Left ventricle myocardium inferior (tissue), 1 donor: ENCODE results near the gene ZCCHC24. TPM values are rescaled to one million over a fixed set of nuclear protein-coding genes. Genes with fewer than 3 reads are reported as not detected.

Experiments used
- DNase-seq: peaks from one replicate; pipeline ENCODE4 v3.0.0-alpha.2; 2020
- H3K27ac ChIP-seq: fragments of 200-600 bp; replicated peaks from 2 replicates; pipeline ENCODE4 v1.8.0; 2021
- H3K27me3 ChIP-seq: fragments of 200-600 bp; 2 replicates; pipeline ENCODE4 v1.8.0; 2021; ENCODE audit warnings: low read depth
- H3K36me3 ChIP-seq: fragments of 200-600 bp; 2 replicates; pipeline ENCODE4 v1.8.0; 2021
- H3K4me1 ChIP-seq: fragments of 200-600 bp; 2 replicates; pipeline ENCODE4 v1.8.0; 2021
- H3K4me3 ChIP-seq: fragments of 200-600 bp; 2 replicates; pipeline ENCODE4 v1.8.0; 2021; ENCODE audit warnings: mild to moderate bottlenecking, moderate library complexity
- H3K9me3 ChIP-seq: fragments of 200-600 bp; replicated peaks from 2 replicates; pipeline ENCODE4 v1.8.0; 2021
- intact Hi-C: fragments of 100-400 bp; cut with micrococcal nuclease; formaldehyde crosslinking; loops from one replicate; pipeline ENCODE4 v1.11.0; 2022
- total RNA-seq: library from RNA; stranded (reverse); fragmentation: NEBNext Ultra II Directional; extraction: Animal tissue kit (Norgen Biotek cat#: 25700); gene quantifications from one replicate; pipeline ENCODE4 v1.2.1, GENCODE V29; 2021
- TF ChIP-seq, protein P1 (sequence below): fragments of 200-600 bp; IDR thresholded peaks from 2 replicates; pipeline ENCODE4 v1.8.0; 2021; ENCODE audit warnings: antibody characterized with exemption, mild to moderate bottlenecking, borderline replicate concordance
- donor health status: DM: no; HTN: yes; CAD: no; lungs with severe emphysema.

The ZCCHC24 gene
- total RNA-seq, 1 donor from 2014 or later = 47.5 TPM

GRCh38 chr10:79412516-79412915, 32.9 kb downstream of the ZCCHC24 start:
- DNase-seq = no peak
- H3K36me3 ChIP-seq = peaks cover 18% of the 10 kb centered on the region

DNA sequence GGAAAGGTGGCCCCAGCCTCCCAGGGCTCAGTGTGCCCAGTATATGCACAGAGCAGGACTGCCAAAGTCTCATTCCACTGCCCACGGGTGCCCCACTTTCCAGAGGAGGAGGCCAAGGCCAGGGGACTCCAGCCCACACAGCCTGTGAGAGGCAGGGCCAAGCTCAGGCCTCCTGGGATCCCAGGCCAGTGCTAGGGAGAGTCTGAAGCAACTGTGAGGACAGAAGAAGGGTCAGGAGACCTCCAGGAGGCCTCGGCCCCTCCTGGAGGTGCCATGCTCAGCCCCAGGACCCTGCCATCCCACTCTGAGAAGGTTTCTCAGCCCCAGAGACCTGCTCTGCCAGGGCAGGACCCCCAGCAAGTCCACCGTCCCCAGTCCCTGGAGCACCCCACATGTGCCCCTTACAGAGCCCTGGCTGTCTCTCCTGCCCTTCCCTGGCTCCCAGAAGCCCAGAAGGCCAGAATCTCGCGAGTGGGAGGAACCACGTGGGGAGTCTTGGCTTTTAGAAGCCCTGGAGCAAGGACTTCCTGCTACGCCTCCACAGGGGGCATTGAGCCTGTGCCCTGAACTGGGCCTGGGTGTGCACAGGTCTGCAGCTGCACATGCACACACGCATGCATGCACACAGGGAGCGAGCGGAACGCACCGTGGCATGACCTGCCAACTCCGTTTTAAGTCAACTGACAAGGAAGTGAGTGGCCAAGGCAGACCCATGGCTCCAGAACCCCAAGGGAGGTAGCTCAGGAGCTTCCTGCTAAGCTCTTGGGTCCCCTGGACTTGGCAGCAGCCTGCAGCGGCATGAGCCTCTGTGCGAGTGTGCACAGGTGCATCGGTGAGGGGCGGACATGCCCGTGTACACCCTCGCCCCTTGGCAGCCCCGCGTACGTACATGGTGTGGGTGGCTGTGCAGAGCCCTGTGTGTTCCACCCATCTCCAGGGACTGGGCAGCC, 33.6 kb downstream of the ZCCHC24 start:
- TF ChIP-seq, protein P1, sequence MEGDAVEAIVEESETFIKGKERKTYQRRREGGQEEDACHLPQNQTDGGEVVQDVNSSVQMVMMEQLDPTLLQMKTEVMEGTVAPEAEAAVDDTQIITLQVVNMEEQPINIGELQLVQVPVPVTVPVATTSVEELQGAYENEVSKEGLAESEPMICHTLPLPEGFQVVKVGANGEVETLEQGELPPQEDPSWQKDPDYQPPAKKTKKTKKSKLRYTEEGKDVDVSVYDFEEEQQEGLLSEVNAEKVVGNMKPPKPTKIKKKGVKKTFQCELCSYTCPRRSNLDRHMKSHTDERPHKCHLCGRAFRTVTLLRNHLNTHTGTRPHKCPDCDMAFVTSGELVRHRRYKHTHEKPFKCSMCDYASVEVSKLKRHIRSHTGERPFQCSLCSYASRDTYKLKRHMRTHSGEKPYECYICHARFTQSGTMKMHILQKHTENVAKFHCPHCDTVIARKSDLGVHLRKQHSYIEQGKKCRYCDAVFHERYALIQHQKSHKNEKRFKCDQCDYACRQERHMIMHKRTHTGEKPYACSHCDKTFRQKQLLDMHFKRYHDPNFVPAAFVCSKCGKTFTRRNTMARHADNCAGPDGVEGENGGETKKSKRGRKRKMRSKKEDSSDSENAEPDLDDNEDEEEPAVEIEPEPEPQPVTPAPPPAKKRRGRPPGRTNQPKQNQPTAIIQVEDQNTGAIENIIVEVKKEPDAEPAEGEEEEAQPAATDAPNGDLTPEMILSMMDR = no peak
- no peak overlapping the region for H3K27ac ChIP-seq
- no peak for DNase-seq
- H3K36me3 ChIP-seq = peaks cover 17% of the 10 kb centered on the region
- no peaks in the 10 kb centered on the region for H3K27me3 ChIP-seq
- intact Hi-C loops = no loop called here
- no peaks in the 10 kb centered on the region for H3K4me1 ChIP-seq
- H3K9me3 ChIP-seq = no peaks in the 10 kb centered on the region
- no peak overlapping the region for H3K4me3 ChIP-seq

More at GRCh38 chr10:79412516-79412915, 32.9 kb downstream of the ZCCHC24 start:
- H3K27me3 ChIP-seq = no peaks in the 10 kb centered on the region
- TF ChIP-seq, protein P1 = no peak
- H3K4me1 ChIP-seq = no peaks in the 10 kb centered on the region
- no peaks in the 10 kb centered on the region for H3K9me3 ChIP-seq
- intact Hi-C loops = no loop called here
- H3K4me3 ChIP-seq = no peak overlapping the region
- no peak overlapping the region for H3K27ac ChIP-seq

DNA sequence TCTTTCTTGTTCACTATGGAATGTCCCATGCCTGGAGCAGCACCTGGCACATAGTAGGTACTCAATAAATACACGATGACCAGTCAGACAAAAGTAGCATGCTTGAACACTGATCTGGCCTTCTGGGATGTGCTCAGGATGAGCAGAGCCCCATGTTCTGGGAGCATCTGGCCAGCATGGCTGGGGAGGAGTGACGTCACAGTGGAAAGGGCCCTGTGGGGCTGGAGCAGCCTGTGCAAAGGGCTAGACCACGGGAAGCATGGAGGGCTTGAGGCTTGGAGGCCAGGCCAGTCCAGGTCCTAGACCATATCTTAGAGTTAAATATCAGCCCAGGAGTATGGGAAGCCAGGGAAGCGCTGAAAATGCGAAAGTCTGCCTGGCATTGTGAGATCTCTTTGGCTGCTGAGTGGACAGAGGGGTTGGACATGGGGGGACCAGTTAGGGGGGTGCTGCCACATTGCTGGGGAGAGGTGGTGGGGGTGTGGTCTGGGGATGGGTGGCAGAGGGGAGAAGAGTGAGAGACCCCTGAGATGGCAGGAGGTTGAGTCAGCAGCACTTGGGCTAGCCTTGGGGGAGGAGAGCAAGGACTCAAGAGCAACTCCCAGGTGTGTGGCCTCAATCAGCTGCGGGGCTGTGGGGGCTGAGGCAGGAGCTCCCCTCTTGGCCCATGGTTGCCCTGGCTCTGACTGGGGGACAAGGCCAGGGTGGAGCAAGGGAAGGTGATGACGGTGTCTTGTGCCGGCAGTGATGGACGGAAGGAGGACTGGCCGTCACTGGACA, 34.9 kb downstream of the ZCCHC24 start:
- H3K27ac ChIP-seq = no peak overlapping the region
- no peak for DNase-seq
- no peaks in the 10 kb centered on the region for H3K27me3 ChIP-seq
- intact Hi-C loops = no loop called here
- H3K9me3 ChIP-seq = no peaks in the 10 kb centered on the region
- no peak overlapping the region for H3K4me3 ChIP-seq
- no peaks in the 10 kb centered on the region for H3K4me1 ChIP-seq
- TF ChIP-seq, protein P1 = no peak
- peaks cover 5% of the 10 kb centered on the region for H3K36me3 ChIP-seq

GRCh38 chr10:79409726-79410085, 35.7 kb downstream of the ZCCHC24 start:
- intact Hi-C loops = no loop called here
- Histone ChIP-seq H3K36me3 (no peaks in the 10 kb centered on the region), H3K9me3 (no peaks in the 10 kb centered on the region), H3K4me1 (no peaks in the 10 kb centered on the region), H3K27me3 (no peaks in the 10 kb centered on the region), H3K4me3 (no peak overlapping the region), H3K27ac (no peak overlapping the region)
- TF ChIP-seq, protein P1 = no peak
- DNase-seq = no peak

DNA sequence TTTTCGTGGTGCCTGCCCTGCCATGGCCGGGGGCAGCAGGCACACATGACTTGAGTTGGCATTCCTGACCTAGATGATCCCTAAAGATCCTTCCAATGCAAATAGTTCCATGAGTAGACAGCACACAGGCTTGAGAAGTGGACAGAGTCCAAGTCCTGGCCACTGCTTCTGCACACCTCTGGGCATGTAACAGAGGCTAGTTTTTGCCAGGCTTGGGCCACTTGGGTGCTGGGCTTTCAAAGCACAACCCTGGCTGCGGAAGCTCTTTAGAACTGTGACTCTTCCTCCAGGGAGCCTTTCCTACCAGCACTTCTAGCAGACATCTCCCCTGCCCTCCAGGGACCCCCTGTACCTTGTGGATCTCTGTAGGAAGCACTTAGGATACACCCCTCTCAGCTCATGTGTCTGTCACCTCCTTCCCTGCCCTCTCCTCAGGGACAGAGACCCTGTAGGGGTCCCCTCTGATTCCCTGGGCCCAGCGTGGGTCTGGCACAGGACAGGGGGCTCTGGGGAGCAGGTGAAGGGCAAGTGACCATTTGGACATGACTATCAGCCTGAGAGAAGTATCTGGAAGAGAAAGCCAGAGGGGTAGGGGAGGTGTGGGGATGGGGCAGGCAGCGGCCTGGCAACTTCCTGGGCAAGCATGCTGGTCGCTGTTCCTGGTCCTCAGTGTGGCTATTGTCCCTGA, 36.2 kb downstream of the ZCCHC24 start:
- TF ChIP-seq, protein P1 = no peak
- Histone ChIP-seq H3K4me3 (no peak overlapping the region), H3K36me3 (no peaks in the 10 kb centered on the region), H3K27me3 (no peaks in the 10 kb centered on the region), H3K4me1 (no peaks in the 10 kb centered on the region), H3K9me3 (no peaks in the 10 kb centered on the region), H3K27ac (no peak overlapping the region)
- DNase-seq = no peak
- intact Hi-C loops = no loop called here
